ENCODE measurements around the gene MAN1A1.

Gene MAN1A1

DNA sequence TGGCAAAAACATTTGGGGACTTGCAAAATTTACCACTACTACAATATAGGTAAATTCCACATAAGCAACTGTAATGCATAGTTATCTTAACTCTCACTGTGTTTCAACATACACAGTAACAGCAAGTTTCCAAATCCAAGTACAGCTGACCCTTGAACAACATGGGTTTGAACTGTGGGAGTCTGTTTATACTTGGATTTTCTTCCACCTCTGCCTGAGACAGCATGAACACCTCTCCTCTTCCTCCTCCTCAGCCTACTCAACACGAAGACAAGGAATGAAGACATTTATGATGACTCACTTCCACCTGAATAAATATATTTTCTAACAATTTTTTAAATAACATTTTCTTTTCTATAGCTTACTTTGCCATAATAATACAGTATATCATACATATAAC is 25.6 kb downstream of the MAN1A1 start:
- Histone ChIP-seq H3K4me1 (ENCODE audit: insufficient read depth, low read length, poor library complexity, severe bottlenecking) (peaks cover 70% of the 10 kb centered on the region), H3K9me3 (ENCODE audit: insufficient read depth, low read depth, low read length) (no peaks in the 10 kb centered on the region), H4K20me1 (ENCODE audit: insufficient read depth, low read length, poor library complexity, severe bottlenecking) (no peaks in the 10 kb centered on the region), H3F3A (ENCODE audit: low read depth) (0 out of 2 replicates have a peak, but pooled peaks cover 4% of the 10 kb centered on the region), H3K9me2 (replicated peaks; ENCODE audit: low read depth, low read length) (no peaks in the 10 kb centered on the region), H3K79me2 (ENCODE audit: insufficient read depth, low read length) (peaks cover 32% of the 10 kb centered on the region; the same call in 1 of the 2 replicates), H3K9ac (ENCODE audit: low read depth, low read length, poor library complexity, severe bottlenecking) (no peak overlapping the region), H3K27me3 (ENCODE audit: insufficient read depth, low read length, poor library complexity, severe bottlenecking) (no peaks in the 10 kb centered on the region), H3K4me2 (ENCODE audit: low read depth, low read length, poor library complexity, severe bottlenecking) (no peak overlapping the region), H3K36me3 (ENCODE audit: insufficient read depth, low read length) (no peaks in the 10 kb centered on the region; the same call in 1 of the 2 replicates), H2AFZ (ENCODE audit: low read length) (no peak overlapping the region), H3K4me3 (ENCODE audit: low read length, poor library complexity, severe bottlenecking) (no peak overlapping the region)
- TF ChIP-seq, protein P1, sequence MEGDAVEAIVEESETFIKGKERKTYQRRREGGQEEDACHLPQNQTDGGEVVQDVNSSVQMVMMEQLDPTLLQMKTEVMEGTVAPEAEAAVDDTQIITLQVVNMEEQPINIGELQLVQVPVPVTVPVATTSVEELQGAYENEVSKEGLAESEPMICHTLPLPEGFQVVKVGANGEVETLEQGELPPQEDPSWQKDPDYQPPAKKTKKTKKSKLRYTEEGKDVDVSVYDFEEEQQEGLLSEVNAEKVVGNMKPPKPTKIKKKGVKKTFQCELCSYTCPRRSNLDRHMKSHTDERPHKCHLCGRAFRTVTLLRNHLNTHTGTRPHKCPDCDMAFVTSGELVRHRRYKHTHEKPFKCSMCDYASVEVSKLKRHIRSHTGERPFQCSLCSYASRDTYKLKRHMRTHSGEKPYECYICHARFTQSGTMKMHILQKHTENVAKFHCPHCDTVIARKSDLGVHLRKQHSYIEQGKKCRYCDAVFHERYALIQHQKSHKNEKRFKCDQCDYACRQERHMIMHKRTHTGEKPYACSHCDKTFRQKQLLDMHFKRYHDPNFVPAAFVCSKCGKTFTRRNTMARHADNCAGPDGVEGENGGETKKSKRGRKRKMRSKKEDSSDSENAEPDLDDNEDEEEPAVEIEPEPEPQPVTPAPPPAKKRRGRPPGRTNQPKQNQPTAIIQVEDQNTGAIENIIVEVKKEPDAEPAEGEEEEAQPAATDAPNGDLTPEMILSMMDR (conservative IDR thresholded peaks at IDR 0.05; ENCODE audit: low read length) = no peak
- no peak for TF ChIP-seq EZH2phosphoT487 (IDR thresholded peaks at IDR 0.05; ENCODE audit: borderline replicate concordance)

DNA sequence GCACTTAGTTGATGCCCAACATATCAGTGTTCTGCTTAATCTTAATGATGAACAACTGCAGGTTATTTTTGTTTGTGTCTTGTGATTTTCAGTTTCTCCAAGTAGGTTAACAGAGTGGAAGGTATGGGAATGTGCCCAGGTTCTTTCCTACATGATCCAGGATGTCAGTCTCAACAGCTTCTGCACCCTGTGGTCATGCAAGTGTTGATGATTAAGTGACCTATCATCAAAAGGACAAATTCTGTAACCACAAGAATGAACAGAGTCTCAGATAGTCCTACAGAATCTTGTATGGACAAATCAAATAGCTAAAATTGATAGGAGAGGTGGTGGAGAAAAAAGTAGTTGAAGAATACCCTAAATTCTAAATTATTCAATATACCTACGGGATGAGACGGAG is 26.1 kb downstream of the MAN1A1 start:
- TF ChIP-seq, protein P1 (conservative IDR thresholded peaks at IDR 0.05; ENCODE audit: low read length) = no peak
- TF ChIP-seq EZH2phosphoT487 (IDR thresholded peaks at IDR 0.05; ENCODE audit: borderline replicate concordance) = no peak
- Histone ChIP-seq H3K36me3 (ENCODE audit: insufficient read depth, low read length) (no peaks in the 10 kb centered on the region; the same call in 1 of the 2 replicates), H3K4me2 (ENCODE audit: low read depth, low read length, poor library complexity, severe bottlenecking) (peak overlapping the region; percentile 72)

GRCh38 chr6:119322715-119323350 is 26.7 kb downstream of the MAN1A1 start:
- no peaks in the 10 kb centered on the region; the same call in 1 of the 2 replicates for H3K36me3 ChIP-seq (ENCODE audit: insufficient read depth, low read length)
- peaks cover 30% of the 10 kb centered on the region; the same call in 1 of the 2 replicates for H3K79me2 ChIP-seq (ENCODE audit: insufficient read depth, low read length)
- H3F3A ChIP-seq (ENCODE audit: low read depth) = 0 out of 2 replicates have a peak, but pooled peaks cover 4% of the 10 kb centered on the region
- peak overlapping the region; percentile 27 for H3K9ac ChIP-seq (ENCODE audit: low read depth, low read length, poor library complexity, severe bottlenecking)
- H3K4me2 ChIP-seq (ENCODE audit: low read depth, low read length, poor library complexity, severe bottlenecking) = peak overlapping the region; percentile 72
- no peak for TF ChIP-seq EZH2phosphoT487 (IDR thresholded peaks at IDR 0.05; ENCODE audit: borderline replicate concordance)
- TF ChIP-seq, protein P1 (conservative IDR thresholded peaks at IDR 0.05; ENCODE audit: low read length) = no peak
- peak overlapping the region; percentile 43 for H3K4me3 ChIP-seq (ENCODE audit: low read length, poor library complexity, severe bottlenecking)
- H3K9me2 ChIP-seq (replicated peaks; ENCODE audit: low read depth, low read length) = no peaks in the 10 kb centered on the region
- no peaks in the 10 kb centered on the region for H3K9me3 ChIP-seq (ENCODE audit: insufficient read depth, low read depth, low read length)
- no peak overlapping the region for H2AFZ ChIP-seq (ENCODE audit: low read length)
- peaks cover 59% of the 10 kb centered on the region for H3K4me1 ChIP-seq (ENCODE audit: insufficient read depth, low read length, poor library complexity, severe bottlenecking)
- H3K27me3 ChIP-seq (ENCODE audit: insufficient read depth, low read length, poor library complexity, severe bottlenecking) = no peaks in the 10 kb centered on the region
- H4K20me1 ChIP-seq (ENCODE audit: insufficient read depth, low read length, poor library complexity, severe bottlenecking) = no peaks in the 10 kb centered on the region

More for the DNA sequence above, 26.1 kb downstream of the MAN1A1 start:
- no peaks in the 10 kb centered on the region for H3K27me3 ChIP-seq (ENCODE audit: insufficient read depth, low read length, poor library complexity, severe bottlenecking)
- peaks cover 30% of the 10 kb centered on the region; the same call in 1 of the 2 replicates for H3K79me2 ChIP-seq (ENCODE audit: insufficient read depth, low read length)
- no peaks in the 10 kb centered on the region for H3K9me2 ChIP-seq (replicated peaks; ENCODE audit: low read depth, low read length)
- no peaks in the 10 kb centered on the region for H4K20me1 ChIP-seq (ENCODE audit: insufficient read depth, low read length, poor library complexity, severe bottlenecking)
- H3K9me3 ChIP-seq (ENCODE audit: insufficient read depth, low read depth, low read length) = no peaks in the 10 kb centered on the region
- 0 out of 2 replicates have a peak, but pooled peaks cover 4% of the 10 kb centered on the region for H3F3A ChIP-seq (ENCODE audit: low read depth)
- H2AFZ ChIP-seq (ENCODE audit: low read length) = no peak overlapping the region
- H3K4me1 ChIP-seq (ENCODE audit: insufficient read depth, low read length, poor library complexity, severe bottlenecking) = peaks cover 66% of the 10 kb centered on the region
- H3K9ac ChIP-seq (ENCODE audit: low read depth, low read length, poor library complexity, severe bottlenecking) = no peak overlapping the region
- H3K4me3 ChIP-seq (ENCODE audit: low read length, poor library complexity, severe bottlenecking) = no peak overlapping the region

Measured in Loucy (cell line).